Measurements from ENCODE around the gene CHRNB2.

GRCh38 chr1:154622503-154623039 is 55.0 kb downstream of the CHRNB2 start:
- no peak for TF ChIP-seq CTCF (IDR thresholded peaks at IDR 0.05)
- TF ChIP-seq POLR2A (IDR thresholded peaks at IDR 0.05), result no peak
